Left lung (tissue), 10 donors: ENCODE measurements around the gene IGSF1. TPM values are rescaled to one million over a fixed set of nuclear protein-coding genes. Genes with fewer than 3 reads are reported as not detected.

Experiments
- ATAC-seq: fragments of 200-7000 bp; cut with Tn5 transposase; one replicate; pipeline ENCODE4 v1.9.1; 2020; ENCODE audit warnings: moderate library complexity
- DNase-seq, 4 donors: peaks; one replicate each; pipeline ENCODE4 v3.0.0-alpha.2; 2013 to 2020
- H3K27ac ChIP-seq, 2 donors: fragments of 200-600 bp; sonication (generic) in 1 of 2; one replicate each; pipeline versions ENCODE4 v1.5.0 to v1.8.0; 2020 to 2021
- H3K27me3 ChIP-seq, 2 donors: fragments of 200-600 bp; sonication (generic) in 1 of 2; one replicate each; pipeline versions ENCODE4 v1.5.0 to v1.8.0; 2020 to 2021
- H3K36me3 ChIP-seq, 2 donors: fragments of 200-600 bp; sonication (generic) in 1 of 2; one replicate each; pipeline versions ENCODE4 v1.5.0 to v1.8.0; 2020 to 2021
- H3K4me1 ChIP-seq, 2 donors: fragments of 200-600 bp; one replicate each; pipeline ENCODE4 v1.8.0; 2021
- H3K4me3 ChIP-seq, 2 donors: fragments of 200-600 bp; sonication (generic) in 1 of 2; one replicate each; pipeline versions ENCODE4 v1.5.0 to v1.8.0; 2020 to 2021; ENCODE audit warnings: mild to moderate bottlenecking in 1 of 2
- H3K9me3 ChIP-seq, 2 donors: fragments of 200-600 bp; sonication (generic) in 1 of 2; one replicate each; pipeline versions ENCODE4 v1.5.0 to v1.8.0; 2020 to 2021
- CTCF ChIP-seq, 2 donors: fragments of 200-600 bp; sonication (generic) in 1 of 2; IDR thresholded peaks; one replicate each; pipeline versions ENCODE4 v1.5.0 to v1.8.0; 2021; ENCODE audit warnings: antibody characterized with exemption in 2 of 2
- intact Hi-C, 2 donors: fragments of 100-400 bp; cut with DNase I; formaldehyde crosslinking; loops; one replicate each; pipeline versions ENCODE4 v1.11.2 to v1.14.2; 2022
- polyA plus RNA-seq, 6 donors: library from polyadenylated mRNA; unstranded; fragments of 120-200 nt; gene quantifications; one replicate each; pipeline ENCODE4 v1.2.1, GENCODE V29; 2013; ENCODE audit not compliant: insufficient read length in 6 of 6
- total RNA-seq, 2 donors: library from RNA; stranded (reverse); fragmentation: NEBNext Ultra II Directional; extraction: Animal tissue kit (Norgen Biotek cat#: 25700); gene quantifications; one replicate each; pipeline ENCODE4 v1.2.1, GENCODE V29; 2021
- donor health status: DM: no; HTN: yes; CAD: no.
- donor health status: DM: no; HTN: no; CAD: no.

IGSF1 gene
- total and polyA plus RNA-seq, 8 donors: 12.4 to 21.7 (median 16.0) TPM; not detected in 2

DNA sequence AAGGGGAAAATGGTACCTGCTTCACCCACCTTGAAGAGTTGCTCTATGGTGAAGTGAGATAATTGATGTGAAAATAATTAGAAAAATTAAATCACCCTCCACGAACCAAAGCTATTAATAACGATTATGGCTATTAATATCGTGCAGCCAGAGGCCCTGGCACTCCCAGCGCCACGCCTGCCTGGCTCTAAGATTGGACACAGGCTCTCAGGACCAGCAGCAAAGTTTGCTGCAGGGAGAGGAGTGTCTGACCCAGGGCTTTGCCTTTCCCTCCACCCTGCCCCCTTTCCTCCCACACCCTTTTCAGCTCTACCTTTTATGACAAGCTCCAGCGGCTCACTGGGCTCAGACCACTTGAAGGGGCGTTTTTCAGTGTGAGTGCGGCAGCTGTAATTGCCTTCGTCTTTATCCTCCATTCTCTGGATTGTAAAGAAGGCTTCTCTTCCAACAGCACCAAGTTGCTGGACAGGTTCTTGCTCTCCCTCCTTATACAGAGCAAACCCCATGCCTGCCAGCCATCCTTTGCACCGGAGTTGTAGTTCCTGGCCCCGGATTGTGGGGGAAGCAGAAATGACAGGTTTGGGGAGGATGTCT, 11.5 kb downstream of the IGSF1 start:
- DNase-seq: no peak
- Histone ChIP-seq H3K4me1 (no peaks in the 10 kb centered on the region), H3K36me3 (no peaks in the 10 kb centered on the region), H3K27me3 (no peaks in the 10 kb centered on the region), H3K4me3 (no peak overlapping the region), H3K9me3 (no peaks in the 10 kb centered on the region), H3K27ac (no peak overlapping the region)
- ATAC-seq: no peak
- intact Hi-C loops: no loop called here
- no peak for TF ChIP-seq CTCF (IDR thresholded peaks at IDR 0.05)

DNA sequence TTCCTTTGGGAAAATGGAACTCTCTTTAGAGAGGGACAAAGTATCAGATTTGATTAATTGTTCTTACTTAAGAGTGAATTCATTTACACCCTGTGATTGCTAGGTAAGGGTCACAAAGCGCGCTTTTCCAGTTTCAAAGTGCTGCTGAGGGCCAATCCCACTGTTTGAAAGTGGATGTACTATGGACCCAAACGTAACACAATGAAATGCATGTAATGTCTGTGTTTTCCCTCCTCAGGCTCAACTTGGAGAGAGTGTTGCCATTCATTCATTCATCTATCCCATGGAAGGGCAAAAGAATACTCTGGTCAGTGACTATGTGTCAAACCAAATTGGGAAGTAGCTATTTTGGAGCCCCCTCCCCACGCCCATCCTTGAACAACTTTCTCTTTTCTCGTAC, 16.1 kb downstream of the IGSF1 start:
- DNase-seq (no peak), ATAC-seq (no peak)
- Histone ChIP-seq H3K4me1 (no peaks in the 10 kb centered on the region), H3K4me3 (no peak overlapping the region), H3K27ac (no peak overlapping the region), H3K36me3 (no peaks in the 10 kb centered on the region), H3K27me3 (no peaks in the 10 kb centered on the region), H3K9me3 (no peaks in the 10 kb centered on the region)
- no peak for TF ChIP-seq CTCF (IDR thresholded peaks at IDR 0.05)
- intact Hi-C loops: no loop called here

DNA sequence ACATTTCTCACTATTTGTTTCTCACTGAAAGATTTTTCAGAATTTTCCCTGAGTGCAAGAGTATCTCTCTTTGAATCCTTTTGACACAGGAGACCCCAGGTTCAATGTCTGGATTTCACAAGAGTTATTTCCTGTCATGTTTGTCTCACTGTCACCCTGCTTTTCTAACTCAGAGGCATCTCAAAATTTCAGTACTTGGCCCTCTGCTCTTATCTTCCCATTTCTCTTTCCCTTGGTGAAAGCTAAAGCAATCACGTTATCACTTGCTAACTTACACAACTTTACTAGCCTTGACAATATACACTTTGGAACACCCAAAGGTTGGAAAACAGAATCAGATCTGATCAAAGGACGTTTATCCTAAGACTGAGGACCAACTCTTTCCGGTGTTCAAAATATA, 17.3 kb downstream of the IGSF1 start:
- H3K27ac ChIP-seq: no peak overlapping the region
- H3K27me3 ChIP-seq: no peaks in the 10 kb centered on the region
- H3K36me3 ChIP-seq: no peaks in the 10 kb centered on the region
- no peaks in the 10 kb centered on the region for H3K4me1 ChIP-seq
- intact Hi-C loops: no loop called here
- no peaks in the 10 kb centered on the region for H3K9me3 ChIP-seq
- TF ChIP-seq CTCF (IDR thresholded peaks at IDR 0.05): no peak
- ATAC-seq (no peak), DNase-seq (no peak)
- H3K4me3 ChIP-seq: no peak overlapping the region

DNA sequence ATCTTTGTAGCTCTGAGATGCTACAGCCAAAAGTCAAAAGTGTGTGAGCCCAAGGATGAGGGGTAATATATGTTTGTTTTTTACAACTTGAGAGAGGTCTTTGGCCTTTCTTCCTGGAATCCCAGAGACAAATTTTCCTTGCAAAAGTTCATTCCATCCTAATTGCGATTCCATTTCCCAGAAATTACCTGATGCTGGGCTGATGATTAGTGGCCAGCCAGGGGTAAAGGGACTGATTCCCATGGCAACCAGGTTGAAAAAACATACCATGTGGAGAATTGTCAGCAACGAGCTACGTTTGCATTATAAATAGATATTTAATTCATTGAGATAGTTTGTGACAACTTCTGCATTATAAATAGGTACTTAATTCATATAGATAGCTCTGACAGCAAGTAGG, 17.8 kb downstream of the IGSF1 start:
- no peaks in the 10 kb centered on the region for H3K27me3 ChIP-seq
- intact Hi-C loops: no loop called here
- H3K27ac ChIP-seq: no peak overlapping the region
- ATAC-seq: no peak
- H3K4me3 ChIP-seq: no peak overlapping the region
- no peak for DNase-seq
- TF ChIP-seq CTCF (IDR thresholded peaks at IDR 0.05): no peak
- H3K4me1 ChIP-seq: no peaks in the 10 kb centered on the region
- H3K9me3 ChIP-seq: no peaks in the 10 kb centered on the region
- H3K36me3 ChIP-seq: no peaks in the 10 kb centered on the region

DNA sequence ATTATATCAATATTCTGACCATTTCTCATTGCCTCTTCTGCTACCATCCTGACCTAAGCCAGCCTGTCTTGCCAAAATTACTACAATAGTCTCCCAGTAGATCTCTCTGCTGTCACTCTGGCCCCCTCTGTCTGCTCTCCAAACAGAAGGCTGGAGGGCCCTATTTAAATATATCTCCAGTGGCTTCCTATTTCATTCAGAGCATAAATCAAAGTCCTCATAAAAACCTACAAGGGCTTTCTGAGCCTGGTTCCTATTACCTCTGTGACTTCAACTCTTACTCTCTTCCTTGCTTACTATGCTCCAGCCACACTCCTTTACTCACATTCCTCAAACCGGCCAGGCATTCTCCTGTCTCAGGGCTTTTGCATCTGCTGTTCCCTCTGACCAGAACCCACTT, 19.0 kb downstream of the IGSF1 start:
- no peaks in the 10 kb centered on the region for H3K9me3 ChIP-seq
- no peaks in the 10 kb centered on the region for H3K36me3 ChIP-seq
- H3K4me1 ChIP-seq: no peaks in the 10 kb centered on the region
- intact Hi-C loops: no loop called here
- DNase-seq (no peak), ATAC-seq (no peak)
- no peak for TF ChIP-seq CTCF (IDR thresholded peaks at IDR 0.05)
- no peak overlapping the region for H3K4me3 ChIP-seq
- no peaks in the 10 kb centered on the region for H3K27me3 ChIP-seq
- H3K27ac ChIP-seq: no peak overlapping the region
